Measurements from ENCODE around the gene RAB38.

DNA sequence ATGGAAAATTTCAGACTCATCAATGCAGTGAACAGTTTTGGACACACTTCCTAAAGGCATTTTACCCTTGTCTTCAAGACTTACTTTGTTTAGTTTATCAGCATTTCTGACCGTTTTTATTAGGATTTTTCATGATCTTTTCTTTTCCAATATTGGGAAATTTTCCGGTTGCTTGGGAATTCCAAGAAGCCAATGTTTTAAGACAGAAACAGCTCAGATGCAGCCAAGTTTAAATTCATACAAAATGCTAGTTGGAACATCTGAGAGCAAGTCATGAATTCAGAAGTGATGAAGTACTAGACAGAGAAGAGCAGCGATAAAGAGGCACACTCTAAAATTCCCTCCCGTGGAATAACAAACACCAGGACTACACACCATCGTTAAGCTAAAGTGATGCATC lies 68.6 kb downstream of the RAB38 start:
- TF ChIP-seq, protein P1, sequence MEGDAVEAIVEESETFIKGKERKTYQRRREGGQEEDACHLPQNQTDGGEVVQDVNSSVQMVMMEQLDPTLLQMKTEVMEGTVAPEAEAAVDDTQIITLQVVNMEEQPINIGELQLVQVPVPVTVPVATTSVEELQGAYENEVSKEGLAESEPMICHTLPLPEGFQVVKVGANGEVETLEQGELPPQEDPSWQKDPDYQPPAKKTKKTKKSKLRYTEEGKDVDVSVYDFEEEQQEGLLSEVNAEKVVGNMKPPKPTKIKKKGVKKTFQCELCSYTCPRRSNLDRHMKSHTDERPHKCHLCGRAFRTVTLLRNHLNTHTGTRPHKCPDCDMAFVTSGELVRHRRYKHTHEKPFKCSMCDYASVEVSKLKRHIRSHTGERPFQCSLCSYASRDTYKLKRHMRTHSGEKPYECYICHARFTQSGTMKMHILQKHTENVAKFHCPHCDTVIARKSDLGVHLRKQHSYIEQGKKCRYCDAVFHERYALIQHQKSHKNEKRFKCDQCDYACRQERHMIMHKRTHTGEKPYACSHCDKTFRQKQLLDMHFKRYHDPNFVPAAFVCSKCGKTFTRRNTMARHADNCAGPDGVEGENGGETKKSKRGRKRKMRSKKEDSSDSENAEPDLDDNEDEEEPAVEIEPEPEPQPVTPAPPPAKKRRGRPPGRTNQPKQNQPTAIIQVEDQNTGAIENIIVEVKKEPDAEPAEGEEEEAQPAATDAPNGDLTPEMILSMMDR (IDR thresholded peaks at IDR 0.05; ENCODE audit: insufficient read depth, low read length): no peak
- TF ChIP-seq, protein P2, sequence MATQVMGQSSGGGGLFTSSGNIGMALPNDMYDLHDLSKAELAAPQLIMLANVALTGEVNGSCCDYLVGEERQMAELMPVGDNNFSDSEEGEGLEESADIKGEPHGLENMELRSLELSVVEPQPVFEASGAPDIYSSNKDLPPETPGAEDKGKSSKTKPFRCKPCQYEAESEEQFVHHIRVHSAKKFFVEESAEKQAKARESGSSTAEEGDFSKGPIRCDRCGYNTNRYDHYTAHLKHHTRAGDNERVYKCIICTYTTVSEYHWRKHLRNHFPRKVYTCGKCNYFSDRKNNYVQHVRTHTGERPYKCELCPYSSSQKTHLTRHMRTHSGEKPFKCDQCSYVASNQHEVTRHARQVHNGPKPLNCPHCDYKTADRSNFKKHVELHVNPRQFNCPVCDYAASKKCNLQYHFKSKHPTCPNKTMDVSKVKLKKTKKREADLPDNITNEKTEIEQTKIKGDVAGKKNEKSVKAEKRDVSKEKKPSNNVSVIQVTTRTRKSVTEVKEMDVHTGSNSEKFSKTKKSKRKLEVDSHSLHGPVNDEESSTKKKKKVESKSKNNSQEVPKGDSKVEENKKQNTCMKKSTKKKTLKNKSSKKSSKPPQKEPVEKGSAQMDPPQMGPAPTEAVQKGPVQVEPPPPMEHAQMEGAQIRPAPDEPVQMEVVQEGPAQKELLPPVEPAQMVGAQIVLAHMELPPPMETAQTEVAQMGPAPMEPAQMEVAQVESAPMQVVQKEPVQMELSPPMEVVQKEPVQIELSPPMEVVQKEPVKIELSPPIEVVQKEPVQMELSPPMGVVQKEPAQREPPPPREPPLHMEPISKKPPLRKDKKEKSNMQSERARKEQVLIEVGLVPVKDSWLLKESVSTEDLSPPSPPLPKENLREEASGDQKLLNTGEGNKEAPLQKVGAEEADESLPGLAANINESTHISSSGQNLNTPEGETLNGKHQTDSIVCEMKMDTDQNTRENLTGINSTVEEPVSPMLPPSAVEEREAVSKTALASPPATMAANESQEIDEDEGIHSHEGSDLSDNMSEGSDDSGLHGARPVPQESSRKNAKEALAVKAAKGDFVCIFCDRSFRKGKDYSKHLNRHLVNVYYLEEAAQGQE (IDR thresholded peaks at IDR 0.05; ENCODE audit: insufficient replicate concordance, low read depth): no peak
- no peak for TF ChIP-seq POLR2AphosphoS5 (IDR thresholded peaks at IDR 0.05; ENCODE audit: low read depth)
